ENCODE data around the gene AGAP1.

- TF ChIP-seq POLR2AphosphoS5 (IDR thresholded peaks at IDR 0.05) (no peak), POLR2A (IDR thresholded peaks at IDR 0.05) (no peak)
These were observed 465.1 kb downstream of the AGAP1 start for GRCh38 chr2:235958931-235959410.
